HG03558 (cell line): ENCODE data around the gene ARMC5.
"Not testable (repeated sequence)": the region's sequence is repeated elsewhere in the genome, so short reads cannot be mapped to it uniquely, and the experiment has no call there.

Experiments used
- ATAC-seq: cut with Tn5 transposase; IDR thresholded peaks from one replicate; pipeline ENCODE4 v1.9.1; 2021; ENCODE audit warnings: moderate number of reproducible peaks; ENCODE audit not compliant: unreplicated experiment; ENCODE audit errors: extremely low read depth

ARMC5 gene

DNA sequence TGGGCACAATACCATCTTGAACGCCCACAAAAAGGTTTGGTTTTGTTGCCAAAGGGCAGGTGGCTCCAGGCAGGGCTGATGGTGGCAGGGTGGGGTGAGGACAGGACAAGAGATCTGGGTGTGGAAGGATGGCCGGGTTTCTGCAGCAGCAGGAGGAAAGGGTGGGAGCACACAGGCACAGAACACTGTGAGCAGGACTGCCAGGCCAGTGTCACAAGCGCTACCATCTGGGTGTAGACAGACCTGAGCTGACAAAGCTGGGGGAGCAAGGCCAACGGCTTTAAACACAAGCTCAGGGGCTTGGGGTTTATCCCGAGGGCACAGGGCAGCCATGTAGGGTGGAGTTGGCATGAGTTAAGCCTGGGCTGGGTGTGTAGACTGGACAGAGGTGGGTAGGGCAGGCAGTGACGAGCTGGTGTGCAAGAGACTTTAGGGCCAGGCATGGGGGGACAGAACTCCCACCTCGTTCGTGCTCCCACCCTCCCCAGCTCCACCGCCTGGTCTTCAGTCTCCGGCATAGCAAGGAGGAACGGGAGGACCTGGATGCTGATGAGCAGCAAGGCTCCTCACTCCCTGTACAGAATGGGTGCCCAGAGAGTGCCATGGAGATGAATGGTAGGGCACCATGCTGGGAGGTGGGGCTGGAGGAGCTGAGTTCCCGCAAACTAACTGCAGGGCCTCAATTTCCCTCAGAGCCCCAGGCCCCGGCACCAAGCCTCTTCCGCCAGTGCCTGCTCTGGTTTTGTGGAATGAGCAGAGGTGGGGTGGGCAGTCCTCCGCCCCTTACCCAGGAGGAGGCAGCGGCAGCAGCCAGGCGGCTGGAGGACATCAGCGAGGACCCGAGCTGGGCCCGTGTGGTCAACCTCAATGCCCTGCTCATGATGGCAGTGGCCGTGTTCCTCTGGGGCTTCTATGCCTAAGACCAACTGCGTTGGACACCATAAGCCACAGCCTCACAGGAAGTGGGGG, 30.6 kb downstream of the ARMC5 start:
- no peak for ATAC-seq

DNA sequence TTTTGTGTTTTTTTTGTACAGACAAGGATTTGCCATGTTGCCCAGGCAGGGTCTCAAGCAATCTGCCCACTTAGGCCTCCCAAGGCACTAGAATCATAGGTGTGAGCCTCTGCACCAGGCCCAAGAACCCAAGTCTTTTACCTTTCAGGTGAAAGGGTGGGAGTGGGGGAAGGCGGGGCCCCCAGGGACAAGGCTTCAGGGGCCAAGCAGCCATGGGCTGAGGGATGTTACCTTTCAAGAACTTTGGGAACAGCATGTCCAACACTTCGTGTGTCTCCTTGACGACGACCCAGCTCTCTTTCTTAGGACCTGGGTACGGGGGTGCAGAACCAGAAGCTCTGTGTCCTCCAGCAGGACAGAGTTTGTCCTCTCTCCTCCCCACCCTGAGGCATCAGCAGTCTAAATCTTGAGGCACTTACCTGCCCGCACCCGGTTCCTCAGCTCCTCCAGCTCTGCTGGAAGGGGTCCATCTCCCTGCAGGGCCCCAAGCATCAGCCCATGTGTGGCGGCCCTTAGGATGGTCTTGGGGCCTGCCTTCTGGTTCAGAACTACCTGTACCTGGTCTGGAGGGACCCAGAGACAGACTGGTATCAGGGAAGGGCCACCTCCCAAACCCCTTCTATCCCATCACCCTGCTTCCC, 32.6 kb downstream of the ARMC5 start:
- ATAC-seq, result no peak

DNA sequence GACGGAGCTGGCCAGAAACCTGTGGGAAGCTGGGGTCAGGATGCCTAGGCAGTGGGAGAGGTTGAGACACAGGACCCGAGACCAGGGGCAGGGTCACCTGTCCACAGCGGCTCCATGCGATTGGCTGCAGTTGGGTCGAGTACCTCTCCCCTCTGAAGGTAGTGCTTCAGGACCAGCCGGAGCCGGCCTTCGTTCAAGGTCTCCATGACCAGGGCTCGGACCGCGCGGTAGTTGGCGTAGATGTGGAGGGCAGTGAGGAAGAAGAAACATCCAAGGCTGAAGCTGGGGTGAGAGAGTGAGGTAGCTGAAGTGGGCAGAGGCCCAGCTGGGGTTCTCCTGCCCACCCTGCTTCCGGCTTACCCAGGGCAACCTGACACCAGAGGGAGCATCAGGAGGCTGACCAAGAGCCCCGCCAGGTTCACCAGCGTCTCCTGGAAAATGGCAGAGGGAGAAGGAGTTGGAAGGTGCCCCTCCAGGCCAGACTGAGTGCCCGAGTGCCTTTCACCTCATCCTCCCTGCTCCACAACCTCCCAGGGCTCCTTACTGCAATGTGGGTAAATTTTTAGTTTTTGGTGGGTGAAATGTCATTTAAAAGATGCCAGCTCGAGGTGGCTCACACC, 34.3 kb downstream of the ARMC5 start:
- ATAC-seq, result no peak

DNA sequence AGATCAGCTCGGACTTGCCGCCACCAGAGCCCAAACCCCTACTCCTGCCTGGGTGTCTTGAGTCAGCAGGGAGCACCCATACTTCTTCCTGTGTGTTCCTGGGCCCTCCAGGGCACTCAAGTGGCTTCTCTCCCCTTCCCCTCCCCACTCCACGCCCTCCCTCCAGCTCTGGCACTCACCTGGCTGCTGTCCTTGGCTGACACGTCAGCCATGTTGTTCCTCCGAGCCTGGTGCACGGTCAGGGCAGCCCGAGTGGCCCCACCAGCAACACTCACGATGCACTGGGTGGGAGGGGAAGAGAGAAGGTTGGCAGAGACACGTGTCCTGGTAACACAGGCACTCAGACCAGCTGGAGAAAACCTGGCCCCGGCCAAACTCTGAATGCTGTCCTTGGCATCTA, 37.4 kb downstream of the ARMC5 start:
- ATAC-seq, result no peak

DNA sequence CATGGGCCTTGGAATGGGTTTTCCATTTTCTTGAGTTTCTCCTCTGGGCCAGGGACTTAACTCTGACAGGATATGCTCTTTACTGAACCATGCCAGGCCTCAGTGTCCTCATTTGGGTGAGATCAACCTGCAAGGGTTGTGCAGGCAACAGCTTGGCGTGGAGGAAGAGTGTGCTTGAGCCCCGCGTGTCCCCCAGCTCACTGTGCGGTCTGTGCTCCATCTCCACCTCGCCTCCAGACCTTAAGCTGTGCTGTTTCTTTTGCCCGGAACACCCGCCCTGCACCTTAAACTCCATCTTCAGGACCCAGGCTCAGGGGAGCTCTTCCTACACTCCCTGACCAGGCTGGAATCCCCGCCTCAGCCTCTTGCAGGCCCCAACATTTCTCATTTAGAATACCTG, 39.2 kb downstream of the ARMC5 start:
- no peak for ATAC-seq

DNA sequence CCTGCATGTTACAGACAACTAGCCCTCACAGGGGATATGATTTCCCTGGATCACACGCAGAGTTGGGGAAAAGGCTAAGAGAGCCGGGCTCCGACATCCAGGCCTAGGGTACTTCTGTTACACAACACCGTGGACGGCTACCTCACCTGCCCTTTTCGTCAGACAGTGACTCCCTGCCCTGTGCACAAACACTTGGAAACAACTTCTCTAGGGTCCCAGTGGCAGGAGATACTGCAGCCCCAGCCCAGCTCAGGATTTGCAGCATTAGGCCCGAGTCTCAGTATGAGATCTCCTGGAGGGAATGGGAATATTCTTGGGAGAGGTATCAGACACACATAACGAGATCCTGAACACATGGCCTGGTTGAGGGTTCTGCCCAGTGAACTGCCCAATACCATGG, 40.6 kb downstream of the ARMC5 start:
- no peak for ATAC-seq

DNA sequence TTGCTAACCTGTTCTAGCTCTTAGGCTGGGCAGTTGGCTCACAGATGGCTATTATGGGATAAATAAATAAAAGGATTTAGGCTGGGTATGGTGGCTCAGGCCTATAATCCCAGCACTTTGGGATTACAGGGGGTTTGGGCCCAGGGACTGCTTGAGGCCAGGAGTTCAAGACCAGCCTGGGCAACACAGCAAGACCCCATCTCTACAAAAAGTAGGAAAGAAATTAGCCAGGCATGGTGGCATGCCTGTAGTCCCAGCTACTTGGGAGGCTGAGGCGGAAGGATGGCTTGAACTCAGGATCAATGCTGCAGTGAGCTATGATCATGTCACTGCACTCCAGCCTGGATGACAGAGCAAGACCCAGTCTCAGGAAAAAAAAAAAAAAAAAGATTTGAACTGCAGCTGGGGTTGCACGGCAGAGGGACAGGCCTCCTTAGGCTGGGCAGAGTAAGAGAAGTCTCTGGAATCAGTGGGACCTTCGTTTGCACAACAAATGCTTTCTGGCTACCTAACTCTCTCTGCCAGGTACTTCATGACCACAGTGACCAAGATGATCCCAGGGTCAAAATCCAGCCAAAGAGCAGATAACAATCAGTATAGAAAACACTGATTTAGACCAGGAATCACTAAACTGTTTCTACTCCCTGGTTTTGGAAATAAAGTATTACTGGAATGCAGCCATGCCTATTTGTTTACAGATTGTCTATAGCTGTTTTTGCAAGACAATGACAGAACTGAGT, 42.1 kb downstream of the ARMC5 start:
- no peak for ATAC-seq

DNA sequence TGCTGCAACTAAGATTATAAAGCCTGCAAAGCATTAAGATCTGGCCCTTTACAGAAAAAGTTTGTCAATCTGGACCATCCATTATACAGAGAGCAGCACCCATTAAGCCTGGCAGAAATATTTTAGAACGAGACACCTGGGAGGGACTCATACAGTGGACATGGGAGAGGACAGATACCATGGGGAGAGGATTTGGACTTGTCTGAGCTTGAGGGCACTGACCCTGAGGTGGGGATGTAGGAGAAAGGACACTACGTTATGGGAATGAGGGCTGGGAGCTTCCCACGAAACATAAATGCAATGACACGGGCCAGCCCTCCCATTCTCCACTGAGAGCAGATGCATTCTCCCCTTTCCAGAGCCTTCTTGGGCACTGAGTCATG, 42.7 kb downstream of the ARMC5 start:
- no peak for ATAC-seq

DNA sequence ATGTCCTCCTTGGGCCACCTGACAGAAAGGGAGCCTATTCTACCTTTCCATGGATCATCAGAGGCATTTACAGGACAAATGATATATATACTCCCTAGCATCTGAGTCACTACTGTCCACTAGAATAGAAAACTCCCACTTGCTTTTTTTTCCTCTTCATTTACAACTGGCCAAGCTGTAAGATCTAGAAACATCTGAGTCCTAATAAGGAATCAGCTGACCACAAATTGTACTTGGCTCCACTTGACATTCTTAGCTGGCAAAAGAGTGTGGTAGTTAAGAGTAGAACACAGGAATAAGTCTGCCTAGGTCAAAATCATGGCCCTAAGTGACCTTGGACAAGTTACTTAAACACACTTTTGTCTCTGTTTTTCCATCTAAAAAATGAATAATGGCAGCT, 43.7 kb downstream of the ARMC5 start:
- ATAC-seq, result no peak

DNA sequence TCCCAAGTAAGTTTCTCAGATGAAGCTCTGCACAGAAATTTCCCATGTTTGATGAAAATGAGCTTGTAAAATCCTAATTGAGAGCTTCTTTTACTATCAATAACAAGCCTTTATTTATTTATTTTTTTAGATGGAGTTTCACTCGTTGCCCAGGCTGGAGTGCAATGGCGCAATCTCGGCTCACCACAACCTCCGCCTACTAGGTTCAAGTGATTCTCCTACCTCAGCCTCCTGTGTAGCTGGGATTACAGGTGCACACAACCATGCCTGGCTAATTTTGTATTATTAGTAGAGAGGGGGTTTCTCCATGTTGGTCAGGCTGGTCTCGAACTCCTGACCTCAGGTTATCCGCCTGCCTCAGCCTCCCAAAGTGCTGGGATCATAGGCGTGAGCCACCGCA, 44.3 kb downstream of the ARMC5 start:
- not testable (repeated sequence) for ATAC-seq

DNA sequence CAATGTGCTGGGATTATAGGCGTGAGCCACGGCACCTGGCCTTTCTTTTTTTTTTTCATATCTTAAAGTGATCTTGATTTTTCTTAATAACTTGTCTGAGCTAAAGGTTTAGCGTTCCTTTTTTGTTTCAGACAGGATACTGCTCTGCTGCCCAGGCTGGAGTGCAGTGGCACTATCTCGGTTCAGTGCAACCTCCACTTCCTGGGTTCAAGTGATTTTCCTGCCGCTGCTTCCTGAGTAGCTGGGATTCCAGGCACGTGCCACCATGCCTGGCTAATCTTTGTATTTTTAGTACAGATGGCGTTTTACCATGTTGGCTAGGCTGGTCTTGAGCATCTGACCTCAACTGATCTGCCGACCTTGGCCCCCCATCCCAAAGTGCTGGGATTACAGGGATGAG, 44.9 kb downstream of the ARMC5 start:
- ATAC-seq, result no peak

DNA sequence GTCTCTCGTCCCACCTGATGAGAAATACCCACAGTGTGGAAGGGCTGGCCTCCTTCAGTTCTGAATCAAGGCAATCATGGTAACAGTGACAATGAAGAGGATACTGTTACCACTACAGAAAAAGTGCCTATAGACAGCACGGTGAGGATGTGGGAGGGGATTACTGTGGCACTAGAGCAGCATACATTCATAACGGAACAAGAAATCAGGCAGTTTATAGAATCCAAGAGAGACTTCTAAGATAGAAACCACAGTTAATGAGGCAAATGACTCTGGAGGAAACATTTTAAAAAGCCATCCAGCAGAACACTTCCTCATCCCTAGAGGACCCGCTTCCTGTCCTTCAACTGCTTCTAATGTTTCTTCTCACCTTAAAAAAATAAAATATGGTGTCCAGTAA, 46.2 kb downstream of the ARMC5 start:
- ATAC-seq, result peak; percentile 37

DNA sequence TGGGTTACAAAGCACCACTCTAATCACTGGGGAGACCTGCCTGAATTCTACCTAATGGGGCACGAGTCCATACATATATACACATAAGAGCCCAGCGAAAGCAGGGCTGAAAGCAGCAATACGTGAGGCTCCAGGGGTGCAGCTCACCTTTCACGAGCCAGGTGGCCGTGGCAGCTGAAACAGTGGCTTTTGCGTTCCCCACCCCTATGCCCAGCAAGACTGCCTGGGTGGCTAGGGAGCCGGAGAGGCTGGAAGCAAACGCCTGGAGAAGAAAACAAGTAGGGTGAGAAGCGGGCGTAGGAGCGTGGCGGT, 48.3 kb downstream of the ARMC5 start:
- no peak for ATAC-seq

DNA sequence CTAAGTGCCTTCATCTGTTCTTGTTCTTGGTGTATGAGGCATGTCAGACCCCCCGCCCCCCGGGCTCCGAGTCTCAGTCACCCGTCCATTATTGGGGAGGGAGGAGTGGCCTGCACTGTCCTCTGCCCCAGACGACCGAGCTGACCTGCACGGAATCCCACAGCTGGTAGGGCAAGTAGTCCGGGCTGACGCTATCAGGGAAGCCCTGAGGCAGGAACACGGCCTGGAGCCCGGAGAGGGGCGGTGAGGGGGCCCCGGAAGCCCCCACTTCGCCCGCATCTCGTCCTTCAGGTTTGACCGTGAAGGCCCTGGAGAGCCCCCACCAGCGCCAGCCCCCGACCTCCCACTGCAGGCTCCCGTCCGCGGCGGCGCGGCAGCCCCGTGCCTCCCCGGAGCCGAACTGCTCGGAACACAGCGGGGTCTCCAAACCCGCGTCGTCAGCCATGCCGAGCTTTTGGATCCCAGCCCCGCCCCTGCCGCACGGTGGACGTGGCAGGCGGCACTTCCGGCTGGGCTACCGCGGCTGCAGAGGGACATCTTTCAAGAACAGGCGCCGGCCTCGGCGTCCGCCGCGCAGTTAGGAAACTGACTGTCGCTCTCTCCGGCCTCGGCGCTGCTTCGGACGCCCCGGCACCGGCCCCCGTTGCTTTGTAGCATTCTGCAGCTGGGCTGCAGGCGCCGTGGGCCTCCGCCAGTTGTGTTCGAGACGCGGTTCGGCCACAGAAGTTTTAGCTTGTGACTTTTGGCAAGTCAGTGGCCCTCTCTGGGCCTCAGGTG, 48.8 kb downstream of the ARMC5 start, which contains the start of gene RUSF1:
RUSF1 (minus strand) TSS at position 463 of the 777 bp plus-strand sequence; CDS start at position 445, 18 bp downstream.
- ATAC-seq, result peak; percentile 72

DNA sequence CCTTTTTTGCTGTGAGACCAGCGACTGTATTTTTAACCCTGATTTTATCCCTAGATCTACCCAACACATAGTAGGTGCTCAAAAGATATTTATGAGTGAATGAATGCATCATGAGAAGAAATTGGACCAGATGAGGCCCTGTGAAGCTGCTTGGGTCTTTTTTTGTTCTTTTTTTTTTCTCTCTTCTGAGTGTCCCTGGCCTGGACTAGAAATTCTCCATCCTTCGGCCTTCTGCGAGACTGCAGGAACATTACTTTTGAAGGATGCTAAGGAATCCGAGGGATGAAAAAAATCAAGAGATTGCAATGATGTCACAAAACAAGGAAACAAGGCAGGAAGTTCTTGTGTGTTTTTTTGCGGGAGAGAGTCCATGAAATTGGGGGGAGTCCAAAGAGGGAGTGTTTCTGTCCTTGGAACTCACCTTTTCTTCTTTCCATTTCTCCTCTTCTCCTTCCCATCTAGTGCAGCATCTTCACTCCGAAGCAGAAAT, 49.5 kb downstream of the ARMC5 start:
- ATAC-seq, result no peak

DNA sequence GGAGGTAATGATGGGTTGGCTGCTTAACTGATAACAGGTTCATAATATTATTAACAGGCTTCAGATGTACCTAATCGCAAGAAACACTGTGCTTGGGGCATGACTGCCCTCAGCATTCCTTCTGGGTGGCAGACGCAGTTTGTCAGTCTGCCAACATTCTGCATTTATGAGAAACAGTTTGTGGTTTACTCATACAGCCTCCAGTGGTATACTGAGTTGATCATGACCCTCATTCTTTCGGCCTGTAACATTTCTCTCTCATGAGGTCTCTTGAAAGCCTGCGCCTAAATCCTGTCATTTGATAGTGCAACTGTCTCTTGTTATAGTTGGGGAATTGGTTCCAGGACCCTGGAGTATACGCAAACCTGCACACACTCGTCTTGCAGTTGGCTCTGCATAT, 53.8 kb downstream of the ARMC5 start:
- no peak for ATAC-seq

DNA sequence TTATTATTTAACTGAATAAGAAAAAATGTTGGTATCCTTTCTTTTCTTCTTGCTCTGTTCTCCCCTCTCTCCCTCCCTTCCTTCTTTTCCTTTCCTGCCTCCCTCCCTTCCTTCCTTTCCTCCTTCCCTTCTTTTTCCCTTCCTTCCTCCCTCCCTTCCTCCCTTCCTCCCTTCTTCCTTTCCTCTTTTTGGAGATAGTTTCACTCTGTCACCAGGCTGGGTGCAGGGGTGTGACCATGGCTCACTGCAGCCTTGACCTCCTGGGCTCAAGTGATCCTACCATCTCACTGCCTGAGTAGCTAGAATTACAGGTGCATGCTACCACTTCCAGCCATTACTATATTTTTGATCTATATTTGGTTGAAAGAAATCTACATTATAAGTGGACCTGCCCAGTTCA, 54.6 kb downstream of the ARMC5 start:
- no peak for ATAC-seq
